Tongue (tissue), 2 donors: ENCODE data around the gene CYP51A1. TPM values are rescaled to one million over a fixed set of nuclear protein-coding genes. Genes with fewer than 3 reads are reported as not detected.
A peak's percentile ranks its signal among the peaks of the same experiment; 100 is the strongest.
"Not testable (repeated sequence)": the region's sequence is repeated elsewhere in the genome, so short reads cannot be mapped to it uniquely, and the experiment has no call there.

Source experiments
- DNase-seq: peaks from one replicate; pipeline ENCODE4 v3.0.0-alpha.2; 2015
- total RNA-seq: library from RNA; depleted of rRNA; stranded (reverse); fragments of >200 nt; gene quantifications from one replicate; pipeline ENCODE4 v1.2.3, GENCODE V29; 2014

Gene CYP51A1
- 76.6 TPM for total RNA-seq

- peak; percentile 97 for DNase-seq
Observed at GRCh38 chr7:92134271-92135051, at the start of gene CYP51A1. Gene CYP51A1, minus strand, starts transcription at chr7:92134477. Its CDS starts 113 bp downstream, at chr7:92134364.

DNA sequence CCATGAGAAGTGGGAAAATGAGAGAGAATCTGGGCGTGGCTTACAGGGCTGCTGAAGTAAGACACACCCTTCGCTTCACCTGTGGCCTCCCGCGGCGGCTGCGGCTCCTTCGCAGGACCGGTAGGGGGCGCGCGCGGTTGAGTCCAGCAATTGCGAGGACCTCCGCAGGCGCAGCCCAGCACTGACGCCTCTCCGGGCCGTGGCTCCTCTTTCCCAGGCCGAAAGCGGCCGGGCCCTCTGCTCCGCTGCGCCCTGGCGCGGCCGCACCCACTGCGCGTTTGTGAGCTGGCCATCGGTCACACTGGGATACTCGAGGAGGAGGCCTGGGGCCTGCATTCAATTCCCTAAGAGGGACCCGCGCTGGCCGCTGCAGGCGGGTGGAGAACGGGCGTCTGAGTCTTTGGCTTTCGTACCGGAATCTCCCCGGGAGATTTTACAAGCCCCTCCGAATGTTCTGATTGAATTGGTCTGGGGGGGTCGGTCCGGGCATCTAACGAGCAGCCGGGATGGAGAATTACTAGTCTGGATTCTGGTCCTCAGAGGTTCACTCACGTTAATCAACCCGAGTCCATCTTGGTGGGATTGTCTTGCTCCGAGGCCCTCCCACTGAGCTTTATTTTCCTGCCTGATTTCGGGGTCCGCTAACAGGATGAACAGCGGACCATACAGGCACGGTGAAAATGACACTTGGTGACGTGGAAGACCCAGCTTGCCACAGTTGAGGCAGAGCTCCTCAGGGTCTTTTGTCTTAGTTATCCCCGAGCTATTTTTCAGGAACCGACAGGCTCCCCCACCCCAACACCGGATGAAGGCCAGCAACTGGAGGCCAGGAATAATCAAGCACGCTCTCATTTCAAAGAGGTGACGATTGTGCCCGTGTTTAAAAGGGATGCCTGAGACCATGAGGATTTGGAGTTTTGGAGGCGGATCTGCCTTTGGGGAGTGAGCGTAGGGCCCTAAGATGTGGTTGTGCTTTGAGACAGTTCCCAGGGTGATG lies 44.9 kb upstream of the CYP51A1 start, which contains the start of gene LRRD1:
TSS of gene LRRD1 (minus strand) at position 215 of the 997 bp plus-strand sequence. CDS start 13,940 bp downstream, outside the sequence.
- peak; percentile 91 for DNase-seq

- DNase-seq: no peak
Observed at GRCh38 chr7:92177362-92177761, 43.1 kb upstream of the CYP51A1 start.

GRCh38 chr7:92169529-92169928 lies 35.3 kb upstream of the CYP51A1 start:
- DNase-seq: not testable (repeated sequence)

- DNase-seq: no peak
Observed at GRCh38 chr7:92161271-92161670, 27.0 kb upstream of the CYP51A1 start.

DNA sequence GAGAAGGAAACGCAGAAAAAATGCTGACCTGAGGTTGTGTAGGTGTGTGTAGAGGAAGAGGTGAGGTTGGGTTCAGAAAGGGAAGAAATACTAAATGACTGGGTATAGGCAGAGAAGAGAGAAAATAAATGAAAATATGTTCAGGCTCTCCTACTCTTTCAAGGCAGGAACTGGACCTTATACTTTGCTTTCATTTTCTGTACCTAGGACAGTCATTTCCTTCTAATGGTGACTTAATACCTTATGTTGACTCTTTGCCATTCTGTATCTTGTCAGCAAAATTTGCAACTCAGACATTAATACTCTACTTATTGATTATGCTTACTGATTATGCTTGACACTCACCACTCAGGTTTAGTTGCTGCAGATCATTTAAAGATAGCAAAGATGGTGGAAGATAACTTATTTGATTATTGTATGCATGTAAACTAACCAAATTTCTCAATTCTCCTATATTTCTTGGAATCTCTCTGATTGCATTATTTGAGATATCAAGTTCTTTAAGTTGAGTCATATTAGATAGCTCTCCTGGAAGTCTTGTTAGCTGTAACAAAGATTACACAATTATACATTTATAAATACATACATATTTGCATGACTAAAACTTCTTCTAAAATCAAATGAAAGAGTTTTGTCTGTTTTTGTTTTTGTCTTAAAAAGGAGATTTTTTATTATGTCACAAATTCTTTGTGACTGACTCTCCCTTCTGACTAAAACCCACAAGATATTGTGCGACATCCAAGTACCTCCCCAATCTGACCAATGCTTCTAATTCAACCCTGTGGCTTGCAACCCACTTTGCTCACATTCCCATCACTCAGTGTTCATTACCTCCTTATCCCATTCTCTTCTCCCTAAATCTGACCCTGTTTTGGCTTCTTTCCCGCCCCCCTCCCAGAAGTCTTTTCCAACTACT lies 24.6 kb upstream of the CYP51A1 start:
- DNase-seq: no peak

- peak; percentile 26 for DNase-seq
Observed at GRCh38 chr7:92156990-92157389, 22.7 kb upstream of the CYP51A1 start.

GRCh38 chr7:92155108-92155739 lies 20.9 kb upstream of the CYP51A1 start:
- DNase-seq: no peak

DNA sequence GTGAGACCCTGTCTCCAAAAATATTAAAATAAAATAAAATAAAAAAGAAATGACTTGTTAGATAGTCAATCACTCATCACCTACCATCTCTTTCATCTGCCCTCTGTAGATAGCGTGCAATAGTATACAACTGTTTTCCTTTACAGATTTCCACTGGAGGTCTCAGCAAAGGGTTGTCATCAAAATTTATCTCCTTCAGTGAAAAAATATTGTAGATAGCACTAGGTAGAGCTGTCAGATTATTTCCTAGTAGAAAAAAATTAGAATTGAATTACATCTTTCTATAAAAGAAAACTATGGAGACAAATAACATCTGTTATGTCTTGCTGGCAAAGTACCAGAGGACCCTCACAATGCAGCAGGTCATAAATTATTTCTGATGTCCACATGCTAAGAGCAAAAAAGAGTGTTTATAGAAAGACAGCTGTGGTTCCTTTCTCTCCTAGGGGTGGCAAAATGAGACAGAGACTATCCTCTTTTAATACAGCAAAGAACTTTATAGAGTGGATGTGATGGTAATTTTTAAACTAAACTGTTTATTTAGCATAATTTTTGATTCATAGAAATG lies 16.3 kb upstream of the CYP51A1 start:
- DNase-seq: peak; percentile 32

DNA sequence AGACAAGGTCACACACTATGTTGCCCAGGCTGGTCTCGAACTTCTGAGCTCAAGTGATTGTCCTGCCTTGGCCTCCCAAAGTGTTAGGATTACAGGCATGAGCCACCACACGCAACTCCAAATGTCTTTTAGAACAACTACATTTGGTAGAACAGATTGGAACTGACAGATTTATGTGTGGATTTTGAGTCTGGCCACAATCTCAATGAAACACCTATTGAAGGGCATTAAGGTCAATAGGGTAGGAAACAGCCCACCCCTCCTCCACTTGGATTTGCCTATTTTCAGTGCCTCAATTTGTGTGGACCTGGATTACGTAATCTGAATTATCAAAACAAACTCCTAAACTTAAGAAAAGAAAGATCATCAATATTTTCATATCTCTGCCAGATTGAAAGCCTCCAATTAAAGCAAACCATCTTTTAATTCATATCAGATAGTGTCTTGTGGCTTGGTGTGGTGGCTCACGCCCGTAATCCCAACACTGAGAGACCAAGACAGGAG lies 15.5 kb upstream of the CYP51A1 start:
- no peak for DNase-seq

DNA sequence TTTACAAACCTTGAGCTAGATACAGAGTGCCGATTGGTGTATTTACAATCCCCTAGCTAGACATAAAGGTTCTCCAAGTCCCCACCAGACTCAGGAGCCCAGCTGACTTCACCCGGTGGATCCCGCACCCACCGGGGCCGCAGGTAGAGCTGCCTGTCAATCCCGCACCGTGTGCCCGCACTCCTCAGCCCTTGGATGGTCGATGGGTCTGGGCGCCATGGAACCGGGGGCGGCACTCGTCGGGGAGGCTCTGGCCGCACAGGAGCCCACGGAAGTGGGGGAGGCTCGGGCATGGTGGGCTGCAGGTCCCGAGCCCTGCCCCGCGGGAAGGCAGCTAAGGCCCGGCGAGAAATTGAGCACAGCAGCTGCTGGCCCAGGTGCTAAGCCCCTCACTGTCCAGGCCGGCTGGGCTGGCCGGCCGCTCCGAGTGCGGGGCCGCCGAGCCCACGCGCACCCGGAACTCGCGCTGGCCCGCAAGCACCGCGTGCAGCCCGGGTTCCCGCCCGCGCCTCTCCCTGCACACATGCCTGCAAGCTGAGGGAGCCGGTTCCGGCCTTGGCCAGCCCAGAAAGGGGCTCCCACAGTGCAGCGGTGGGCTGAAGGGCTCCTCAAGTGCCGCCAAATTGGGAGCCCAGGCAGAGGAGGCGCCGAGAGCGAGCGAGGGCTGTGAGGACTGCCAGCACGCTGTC lies 9.1 kb upstream of the CYP51A1 start:
- DNase-seq: not testable (repeated sequence)

DNA sequence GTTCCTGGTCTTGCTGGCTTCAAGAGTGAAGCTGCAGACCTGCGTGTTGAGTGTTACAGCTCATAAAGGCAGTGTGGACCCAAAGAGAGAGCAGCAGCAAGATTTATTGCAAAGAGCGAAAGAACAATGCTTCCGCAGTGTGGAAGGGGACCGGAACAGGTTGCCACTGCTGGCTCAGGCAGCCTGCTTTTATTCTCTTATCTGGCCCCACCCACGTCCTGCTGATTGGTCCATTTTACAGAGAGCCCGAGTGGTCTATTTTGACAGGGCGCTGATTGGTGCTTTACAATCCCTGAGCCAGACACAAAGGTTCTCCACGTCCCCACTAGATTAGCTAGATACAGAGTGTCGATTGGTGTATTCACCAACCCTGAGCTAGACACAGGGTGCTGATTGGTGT lies 8.5 kb upstream of the CYP51A1 start:
- DNase-seq: not testable (repeated sequence)

DNA sequence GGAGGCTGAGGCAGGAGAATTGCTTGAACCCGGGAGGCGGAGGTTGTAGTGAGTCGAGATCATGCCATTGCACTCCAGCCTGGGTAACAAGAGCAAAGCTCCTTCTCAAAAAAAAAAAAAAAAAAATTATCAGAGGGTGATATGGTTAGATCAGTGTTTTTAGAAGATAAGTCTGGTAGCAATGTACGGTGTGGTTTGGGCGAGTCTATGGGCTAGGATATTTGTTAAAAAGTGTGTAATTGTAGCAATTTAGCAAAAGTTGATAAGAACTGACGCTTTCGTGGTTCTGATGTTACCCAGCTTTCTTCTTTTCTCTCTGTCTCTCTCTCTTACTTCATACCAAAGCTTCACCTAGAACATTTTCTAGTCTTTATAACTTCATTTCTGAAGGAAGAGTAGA lies 6.9 kb upstream of the CYP51A1 start:
- no peak for DNase-seq

DNA sequence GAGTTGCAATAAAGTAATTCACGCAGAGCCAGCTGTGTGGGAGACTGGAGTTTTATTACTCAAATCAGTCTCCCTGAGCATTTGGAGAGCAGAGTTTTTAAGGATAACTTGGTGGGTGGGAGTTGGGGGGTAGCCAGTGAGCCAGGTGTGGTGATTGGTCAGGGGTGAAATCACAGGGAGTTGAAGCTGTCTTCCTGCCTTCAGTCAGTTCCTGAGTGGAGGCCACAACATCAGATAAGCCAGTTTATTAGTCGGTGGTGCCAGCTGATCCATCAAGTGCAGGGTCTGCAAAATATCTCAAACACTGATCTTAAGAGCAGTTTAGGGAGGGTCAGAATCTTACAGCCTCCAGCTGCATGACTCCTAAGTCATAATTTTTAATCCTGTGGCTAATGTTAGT lies 3.3 kb upstream of the CYP51A1 start:
- DNase-seq: no peak

GRCh38 chr7:92135052-92135889 lies 994 bp upstream of the CYP51A1 start:
- peak; percentile 71 for DNase-seq

- peak; percentile 84 for DNase-seq
Observed at GRCh38 chr7:92133737-92134270, 473 bp downstream of the CYP51A1 start.

DNA sequence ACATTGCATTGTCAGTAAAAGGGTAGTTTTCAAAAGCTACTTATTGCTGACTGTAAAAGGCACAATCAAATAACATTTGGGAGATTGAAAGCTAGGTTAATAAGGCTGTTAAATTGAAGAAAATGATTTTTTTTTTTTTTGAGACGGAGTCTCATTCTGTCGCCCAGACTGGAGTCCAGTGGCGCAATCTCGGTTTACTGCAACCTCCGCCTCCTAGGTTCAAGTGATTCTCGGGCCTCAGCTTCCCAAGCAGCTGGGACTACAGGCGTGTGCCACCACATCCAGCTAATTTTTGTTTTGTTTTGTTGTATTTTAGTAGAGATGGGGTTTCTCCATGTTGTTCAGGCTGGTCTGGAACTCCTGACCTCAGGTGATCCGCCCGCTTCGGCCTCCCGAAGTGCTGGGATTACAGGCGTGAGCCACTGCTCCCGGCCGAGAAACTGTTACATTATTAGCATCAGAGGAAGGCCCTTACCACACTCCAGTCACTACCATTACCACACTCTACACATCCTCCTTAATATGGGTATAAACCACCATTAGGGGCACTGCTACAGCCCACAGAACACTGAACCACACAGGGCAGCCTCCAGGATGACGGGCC lies 1.0 kb downstream of the CYP51A1 start:
- no peak for DNase-seq

DNA sequence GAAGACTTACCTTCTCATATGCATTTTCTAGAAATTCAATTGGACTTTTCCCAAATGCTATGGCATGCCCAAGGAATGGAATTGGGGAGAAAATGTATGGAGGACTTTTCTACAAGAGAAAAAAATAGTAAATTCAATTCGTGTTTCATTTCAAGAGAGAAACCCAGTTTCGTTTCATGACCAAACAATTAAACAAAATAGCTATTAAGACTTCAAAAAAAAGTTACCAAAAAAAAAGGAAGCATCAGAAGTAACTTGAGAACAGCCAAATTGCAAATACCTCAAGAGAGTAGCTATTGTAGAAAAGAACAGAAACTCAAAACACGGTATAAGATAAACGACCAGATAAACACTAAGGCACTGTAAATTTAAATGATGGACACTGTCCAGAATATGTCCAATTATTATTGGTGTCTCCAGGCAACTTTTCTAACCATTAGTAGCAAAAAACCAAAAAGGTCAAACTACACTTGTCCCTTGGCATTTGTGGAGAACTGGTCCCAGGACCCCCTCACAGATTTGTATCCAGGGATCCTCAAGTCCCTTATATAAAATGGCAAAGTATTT lies 2.4 kb downstream of the CYP51A1 start:
- DNase-seq: no peak
